Lower lobe of right lung (tissue), 2 donors: ENCODE results near the gene DOCK1. TPM values are rescaled to one million over a fixed set of nuclear protein-coding genes. Genes with fewer than 3 reads are reported as not detected.
A peak's percentile ranks its signal among the peaks of the same experiment; 100 is the strongest.

Source experiments
- ATAC-seq, 2 donors: fragments of 200-7000 bp; cut with Tn5 transposase; one replicate each; pipeline ENCODE4 v1.9.1; 2020 to 2022; ENCODE audit warnings: mild to moderate bottlenecking in 2 of 2, moderate library complexity in 2 of 2
- DNase-seq: peaks from one replicate; pipeline ENCODE4 v3.0.0-alpha.2; 2020
- H3K27ac ChIP-seq: fragments of 200-600 bp; one replicate; pipeline ENCODE4 v1.8.0; 2022
- H3K27me3 ChIP-seq: fragments of 200-600 bp; one replicate; pipeline ENCODE4 v1.8.0; 2022; ENCODE audit warnings: low read depth
- H3K36me3 ChIP-seq: fragments of 200-600 bp; one replicate; pipeline ENCODE4 v1.8.0; 2022; ENCODE audit warnings: mild to moderate bottlenecking
- H3K4me1 ChIP-seq: fragments of 200-600 bp; one replicate; pipeline ENCODE4 v1.8.0; 2022
- H3K4me3 ChIP-seq: fragments of 200-600 bp; one replicate; pipeline ENCODE4 v1.8.0; 2022; ENCODE audit warnings: mild to moderate bottlenecking
- H3K9me3 ChIP-seq: fragments of 200-600 bp; one replicate; pipeline ENCODE4 v1.8.0; 2022
- intact Hi-C: fragments of 100-400 bp; cut with DNase I; formaldehyde crosslinking; loops from one replicate; pipeline ENCODE4 v1.11.0; 2022
- total RNA-seq: library from RNA; stranded (reverse); fragmentation: NEBNext Ultra II Directional; extraction: Animal tissue kit (Norgen Biotek cat#: 25700); gene quantifications from one replicate; pipeline ENCODE4 v1.2.1, GENCODE V29; 2021
- TF ChIP-seq, protein P1 (sequence below): fragments of 200-600 bp; IDR thresholded peaks from one replicate; pipeline ENCODE4 v1.8.0; 2022; ENCODE audit warnings: antibody characterized with exemption, mild to moderate bottlenecking
- donor health status: DM: no; HTN: yes; CAD: no; lungs with severe emphysema.

Gene DOCK1
- total RNA-seq, 1 donor from 2014 or later = 44.8 TPM

DNA sequence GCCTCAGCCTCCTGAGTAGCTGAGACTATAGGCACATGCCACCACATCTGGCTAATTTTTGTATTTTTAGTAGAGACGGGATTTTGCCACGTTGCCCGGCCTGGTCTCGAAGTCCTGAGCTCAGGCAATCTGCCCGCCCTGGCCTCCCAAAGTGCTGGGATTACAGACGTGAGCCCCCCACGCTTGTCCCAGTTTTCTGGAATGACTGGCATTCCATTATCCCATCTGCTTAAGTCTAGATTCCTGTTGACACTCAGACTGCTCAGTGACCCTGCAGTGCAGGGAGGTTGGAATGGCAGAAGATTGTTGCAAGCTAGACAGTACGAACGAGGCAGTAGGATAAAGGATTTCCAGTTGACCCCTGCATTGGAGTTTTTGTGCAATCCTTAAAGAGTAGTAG, 508.8 kb downstream of the DOCK1 start:
- no peak for ATAC-seq
- no peaks in the 10 kb centered on the region for H3K4me1 ChIP-seq

GRCh38 chr10:127415116-127415515, 509.9 kb downstream of the DOCK1 start:
- H3K4me3 ChIP-seq = no peak overlapping the region
- peaks cover 46% of the 10 kb centered on the region for H3K36me3 ChIP-seq
- no peaks in the 10 kb centered on the region for H3K9me3 ChIP-seq
- intact Hi-C loops = no loop called here
- no peak for ATAC-seq
- no peak for DNase-seq
- H3K27ac ChIP-seq = no peak overlapping the region
- TF ChIP-seq, protein P1, sequence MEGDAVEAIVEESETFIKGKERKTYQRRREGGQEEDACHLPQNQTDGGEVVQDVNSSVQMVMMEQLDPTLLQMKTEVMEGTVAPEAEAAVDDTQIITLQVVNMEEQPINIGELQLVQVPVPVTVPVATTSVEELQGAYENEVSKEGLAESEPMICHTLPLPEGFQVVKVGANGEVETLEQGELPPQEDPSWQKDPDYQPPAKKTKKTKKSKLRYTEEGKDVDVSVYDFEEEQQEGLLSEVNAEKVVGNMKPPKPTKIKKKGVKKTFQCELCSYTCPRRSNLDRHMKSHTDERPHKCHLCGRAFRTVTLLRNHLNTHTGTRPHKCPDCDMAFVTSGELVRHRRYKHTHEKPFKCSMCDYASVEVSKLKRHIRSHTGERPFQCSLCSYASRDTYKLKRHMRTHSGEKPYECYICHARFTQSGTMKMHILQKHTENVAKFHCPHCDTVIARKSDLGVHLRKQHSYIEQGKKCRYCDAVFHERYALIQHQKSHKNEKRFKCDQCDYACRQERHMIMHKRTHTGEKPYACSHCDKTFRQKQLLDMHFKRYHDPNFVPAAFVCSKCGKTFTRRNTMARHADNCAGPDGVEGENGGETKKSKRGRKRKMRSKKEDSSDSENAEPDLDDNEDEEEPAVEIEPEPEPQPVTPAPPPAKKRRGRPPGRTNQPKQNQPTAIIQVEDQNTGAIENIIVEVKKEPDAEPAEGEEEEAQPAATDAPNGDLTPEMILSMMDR = no peak
- H3K4me1 ChIP-seq = no peaks in the 10 kb centered on the region
- H3K27me3 ChIP-seq = no peaks in the 10 kb centered on the region

More for the DNA sequence above, 508.8 kb downstream of the DOCK1 start:
- H3K4me3 ChIP-seq = no peak overlapping the region
- intact Hi-C loops = no loop called here
- TF ChIP-seq, protein P1 = no peak
- H3K27ac ChIP-seq = no peak overlapping the region
- H3K9me3 ChIP-seq = no peaks in the 10 kb centered on the region
- H3K27me3 ChIP-seq = no peaks in the 10 kb centered on the region
- no peak for DNase-seq
- H3K36me3 ChIP-seq = peaks cover 35% of the 10 kb centered on the region

DNA sequence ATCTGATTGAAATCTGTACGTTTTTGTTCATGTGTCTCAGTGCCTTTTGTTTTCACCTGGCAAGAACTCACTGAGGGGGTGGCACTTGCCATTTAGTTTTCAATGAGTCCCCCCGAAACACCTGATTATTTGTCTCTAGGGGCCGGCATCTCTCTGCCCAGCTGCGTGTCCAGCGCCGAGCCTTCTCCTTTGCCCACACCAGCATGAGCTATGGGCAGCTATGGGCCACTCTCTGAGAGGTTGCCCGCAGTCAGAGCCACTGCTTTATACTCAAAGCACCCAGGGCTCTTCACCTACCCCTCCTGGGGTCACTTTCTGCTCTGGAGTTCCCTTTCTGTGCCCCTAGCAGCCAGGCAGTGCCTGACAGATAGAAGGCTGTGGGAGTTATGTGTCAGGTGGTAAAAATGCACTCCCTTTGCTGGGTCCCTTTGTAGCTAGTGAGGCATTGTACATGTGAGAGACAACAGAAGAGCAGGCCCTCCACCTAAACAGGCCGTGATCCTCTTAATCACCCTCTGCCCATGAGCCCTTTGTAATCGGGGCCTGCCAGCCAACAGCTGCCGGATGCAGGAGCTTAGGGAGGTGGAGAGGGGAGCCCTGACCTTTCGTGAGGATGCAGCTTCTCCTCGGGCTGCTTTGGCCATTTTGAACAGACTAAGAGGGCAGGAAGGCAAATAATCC, 510.8 kb downstream of the DOCK1 start:
- no peaks in the 10 kb centered on the region for H3K4me1 ChIP-seq
- H3K27me3 ChIP-seq = no peaks in the 10 kb centered on the region
- TF ChIP-seq, protein P1 = no peak
- no peak overlapping the region for H3K27ac ChIP-seq
- H3K36me3 ChIP-seq = peaks cover 49% of the 10 kb centered on the region
- DNase-seq (no peak), ATAC-seq (no peak)
- no peaks in the 10 kb centered on the region for H3K9me3 ChIP-seq
- H3K4me3 ChIP-seq = no peak overlapping the region
- intact Hi-C loops = no loop called here

GRCh38 chr10:127417031-127417430, 511.8 kb downstream of the DOCK1 start:
- no peak overlapping the region for H3K27ac ChIP-seq
- intact Hi-C loops = no loop called here
- ATAC-seq (peak in 1 of 2 donors; percentile 17), DNase-seq (no peak)
- H3K36me3 ChIP-seq = peaks cover 51% of the 10 kb centered on the region
- H3K27me3 ChIP-seq = no peaks in the 10 kb centered on the region
- no peaks in the 10 kb centered on the region for H3K9me3 ChIP-seq
- no peak overlapping the region for H3K4me3 ChIP-seq
- TF ChIP-seq, protein P1 = no peak
- H3K4me1 ChIP-seq = no peaks in the 10 kb centered on the region

- H3K27me3 ChIP-seq = no peaks in the 10 kb centered on the region
- intact Hi-C loops = no loop called here
- DNase-seq (no peak), ATAC-seq (no peak)
- no peak overlapping the region for H3K27ac ChIP-seq
- peaks cover 51% of the 10 kb centered on the region for H3K36me3 ChIP-seq
- H3K4me3 ChIP-seq = no peak overlapping the region
- no peaks in the 10 kb centered on the region for H3K4me1 ChIP-seq
- TF ChIP-seq, protein P1 = no peak
- no peaks in the 10 kb centered on the region for H3K9me3 ChIP-seq
These were observed 512.6 kb downstream of the DOCK1 start for GRCh38 chr10:127417686-127418401.
